ENCODE measurements around the gene KPNA4. TPM values are rescaled to one million over a fixed set of nuclear protein-coding genes. Genes with fewer than 3 reads are reported as not detected.

The KPNA4 gene
- polyA plus RNA-seq, 3 donors, result 4.4 to 14.7 (median 4.5) TPM

GRCh38 chr3:160577556-160578195, 12.3 kb upstream of the KPNA4 start:
- Histone ChIP-seq H3K4me3 (replicated peaks in 1 of 3; ENCODE audit: low read depth in 2 of 3, low read length in 3 of 3) (no peak overlapping the region), H3K4me1 (ENCODE audit: control insufficient read depth in 1 of 2, insufficient read depth in 2 of 2, low read length in 2 of 2) (no peaks in the 10 kb centered on the region), H2AFZ (ENCODE audit: insufficient read depth, low read depth, low read length, poor library complexity, severe bottlenecking) (no peak overlapping the region), H3K9me3 (replicated peaks in 1 of 2; ENCODE audit: control insufficient read depth in 1 of 2, insufficient read depth in 1 of 2, low read length in 2 of 2) (peaks cover 27 to 29% of the 10 kb centered on the region in 2 donors), H3K4me2 (replicated peaks; ENCODE audit: extremely low read depth, low read length, poor library complexity, severe bottlenecking) (no peak overlapping the region), H3K79me2 (ENCODE audit: insufficient read depth, low read length) (no peaks in the 10 kb centered on the region), H3K27ac (ENCODE audit: low read depth in 1 of 2, low read length in 2 of 2) (no peak overlapping the region), H3K36me3 (replicated peaks in 1 of 2; ENCODE audit: control insufficient read depth in 1 of 2, insufficient read depth in 2 of 2, low read length in 2 of 2) (no peaks in the 10 kb centered on the region), H3K27me3 (ENCODE audit: control insufficient read depth in 2 of 2, insufficient read depth in 2 of 2, low read length in 2 of 2) (no peaks in the 10 kb centered on the region), H4K20me1 (ENCODE audit: insufficient read depth, low read length) (no peaks in the 10 kb centered on the region), H3K9ac (ENCODE audit: insufficient read depth, low read length, poor library complexity, severe bottlenecking) (no peak overlapping the region)
- Mint-ChIP-seq H3K9me3 (peaks cover 13 to 46% (median 36%) of the 10 kb centered on the region in 7 donors), H3K27me3 (ENCODE audit: low read depth in 3 of 3) (peaks cover 0 to 2% (median 1%) of the 10 kb centered on the region in 3 donors), H3K27ac (no peak overlapping the region), H3K4me3 (no peak overlapping the region), H3K36me3 (peaks cover 2 to 3% of the 10 kb centered on the region in 2 donors), H3K4me1 (no peaks in the 10 kb centered on the region)
- intact Hi-C loops (cut with micrococcal nuclease), result no loop called here
- no CpG with 5 or more reads among the region's 4 CpGs for WGBS (ENCODE audit: insufficient coverage)
- no peak for TF ChIP-seq CTCF (IDR thresholded peaks at IDR 0.05)
- DNase-seq, result no peak

- H3K4me1 ChIP-seq (ENCODE audit: control insufficient read depth in 1 of 2, insufficient read depth in 2 of 2, low read length in 2 of 2), result no peaks in the 10 kb centered on the region
Observed at GRCh38 chr3:160577093-160577492, 11.7 kb upstream of the KPNA4 start.

More at GRCh38 chr3:160577093-160577492, 11.7 kb upstream of the KPNA4 start:
- no peaks in the 10 kb centered on the region for H3K4me1 Mint-ChIP-seq
- DNase-seq, result no peak
- peaks cover 27 to 34% of the 10 kb centered on the region in 2 donors for H3K9me3 ChIP-seq (replicated peaks in 1 of 2; ENCODE audit: control insufficient read depth in 1 of 2, insufficient read depth in 1 of 2, low read length in 2 of 2)
- H4K20me1 ChIP-seq (ENCODE audit: insufficient read depth, low read length), result no peaks in the 10 kb centered on the region
- no peaks in the 10 kb centered on the region for H3K27me3 ChIP-seq (ENCODE audit: control insufficient read depth in 2 of 2, insufficient read depth in 2 of 2, low read length in 2 of 2)
- no peaks in the 10 kb centered on the region for H3K79me2 ChIP-seq (ENCODE audit: insufficient read depth, low read length)
- H3K4me3 ChIP-seq (replicated peaks in 1 of 3; ENCODE audit: low read depth in 2 of 3, low read length in 3 of 3), result no peak overlapping the region
- H3K27ac Mint-ChIP-seq, result no peak overlapping the region
- H3K27ac ChIP-seq (ENCODE audit: low read depth in 1 of 2, low read length in 2 of 2), result no peak overlapping the region
- H3K4me3 Mint-ChIP-seq, result no peak overlapping the region
- peaks cover 0 to 2% (median 1%) of the 10 kb centered on the region in 3 donors for H3K27me3 Mint-ChIP-seq (ENCODE audit: low read depth in 3 of 3)
- intact Hi-C loops (cut with micrococcal nuclease), result no loop called here
- H3K36me3 ChIP-seq (replicated peaks in 1 of 2; ENCODE audit: control insufficient read depth in 1 of 2, insufficient read depth in 2 of 2, low read length in 2 of 2), result no peaks in the 10 kb centered on the region
- H3K9ac ChIP-seq (ENCODE audit: insufficient read depth, low read length, poor library complexity, severe bottlenecking), result no peak overlapping the region
- H3K4me2 ChIP-seq (replicated peaks; ENCODE audit: extremely low read depth, low read length, poor library complexity, severe bottlenecking), result no peak overlapping the region
- peaks cover 2 to 3% of the 10 kb centered on the region in 2 donors for H3K36me3 Mint-ChIP-seq
- no CpG with 5 or more reads among the region's 2 CpGs for WGBS (ENCODE audit: insufficient coverage)
- TF ChIP-seq CTCF (IDR thresholded peaks at IDR 0.05), result no peak
- H2AFZ ChIP-seq (ENCODE audit: insufficient read depth, low read depth, low read length, poor library complexity, severe bottlenecking), result no peak overlapping the region
- peaks cover 13 to 45% (median 36%) of the 10 kb centered on the region in 7 donors for H3K9me3 Mint-ChIP-seq

Data from CD14-positive monocyte (primary cell).